SKM-1 treated with dmso at 0.1 percent for 144 hours (cell line): ENCODE data around the gene HTR4.

ENCODE experiments used
- DNase-seq: peaks from one replicate; lab custom pipeline; 2025; ENCODE audit not compliant: unreplicated experiment; lab: John Stamatoyannopoulos, UW

Gene HTR4

DNA sequence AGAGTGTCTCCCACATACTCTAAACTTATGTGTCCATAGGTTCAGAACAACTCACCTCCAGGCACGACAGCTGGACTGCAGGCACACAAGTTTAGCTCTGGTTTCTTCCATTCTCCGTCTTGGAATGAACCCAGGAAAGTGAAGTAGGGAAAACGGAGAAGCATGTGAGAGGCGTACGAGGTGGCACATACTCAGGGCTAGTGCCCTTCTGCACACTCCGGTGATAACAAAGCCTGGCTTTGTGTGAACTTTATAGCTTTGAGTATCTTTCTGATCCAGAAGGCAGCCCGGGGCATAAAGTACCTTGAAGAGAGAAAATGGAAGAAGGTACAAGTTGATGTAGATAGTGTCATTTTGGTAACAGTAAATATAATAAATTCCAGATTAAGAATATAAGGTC is 11.1 kb upstream of the HTR4 start:
- no peak for DNase-seq

DNA sequence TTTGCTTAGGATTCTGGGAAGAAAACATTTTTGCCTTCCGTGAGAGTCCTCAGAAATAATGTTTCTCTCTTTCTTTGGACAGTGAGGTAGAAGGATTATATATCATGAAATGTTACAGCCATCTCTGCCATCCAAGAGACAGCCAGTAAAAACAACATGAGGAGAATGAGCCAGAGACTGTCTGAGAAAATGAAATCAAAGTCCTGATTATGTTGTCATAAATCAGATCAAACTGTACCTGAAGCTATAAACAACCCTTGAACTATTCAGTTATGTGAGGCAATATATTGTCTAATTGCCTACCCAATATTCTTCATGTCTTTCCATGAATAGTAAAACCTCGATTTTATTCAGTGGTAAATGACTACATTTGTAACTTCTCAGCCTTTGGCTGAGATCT is 9.2 kb upstream of the HTR4 start:
- no peak for DNase-seq

DNA sequence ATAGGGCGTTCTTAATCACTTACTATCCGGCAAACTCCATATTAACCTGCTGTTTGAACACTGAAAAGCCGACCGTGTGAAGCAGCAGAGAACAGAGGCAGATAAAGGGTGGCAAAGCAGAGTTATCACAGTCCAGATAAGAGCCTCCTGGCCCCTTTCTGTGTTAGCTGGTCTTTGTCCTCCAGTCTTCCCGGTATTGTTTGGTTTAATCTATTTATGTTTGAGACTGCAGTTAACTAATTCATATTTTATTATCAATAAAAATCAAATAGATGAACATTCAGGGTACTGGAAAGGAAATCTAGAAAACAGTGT is 6.0 kb upstream of the HTR4 start:
- no peak for DNase-seq

DNA sequence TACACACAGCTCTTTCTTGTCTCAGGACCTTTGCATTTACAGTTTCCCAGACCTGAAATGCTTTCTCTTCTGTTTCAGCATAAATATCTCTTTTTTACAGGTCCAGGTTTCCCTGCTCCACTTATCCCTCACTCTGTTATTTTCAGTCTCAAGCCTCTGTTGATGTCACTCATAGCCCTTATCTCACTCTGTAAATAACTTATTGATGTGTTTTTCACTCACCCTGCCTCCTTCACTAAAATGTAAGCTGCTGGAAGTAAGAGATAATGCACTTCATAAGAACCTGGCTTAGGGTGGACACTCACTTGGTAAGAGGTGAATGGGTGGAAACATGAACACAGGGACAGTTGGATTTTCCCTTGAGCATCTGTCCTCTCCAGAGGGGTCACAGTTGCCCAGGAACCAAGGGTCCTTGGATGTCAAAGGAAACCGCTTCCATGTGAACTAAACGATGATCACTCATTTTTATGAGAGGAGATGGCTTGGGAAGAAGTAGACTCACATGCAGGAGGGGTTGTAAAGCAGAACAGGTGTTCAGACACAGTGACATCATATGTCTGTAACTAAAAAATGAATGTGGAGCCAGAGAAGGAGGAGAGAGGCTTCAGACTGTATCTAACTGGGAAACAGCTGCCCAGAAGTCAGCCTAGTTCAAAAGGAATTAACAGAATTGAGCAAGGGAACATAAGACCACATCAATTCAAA is 5.5 kb upstream of the HTR4 start:
- no peak for DNase-seq

DNA sequence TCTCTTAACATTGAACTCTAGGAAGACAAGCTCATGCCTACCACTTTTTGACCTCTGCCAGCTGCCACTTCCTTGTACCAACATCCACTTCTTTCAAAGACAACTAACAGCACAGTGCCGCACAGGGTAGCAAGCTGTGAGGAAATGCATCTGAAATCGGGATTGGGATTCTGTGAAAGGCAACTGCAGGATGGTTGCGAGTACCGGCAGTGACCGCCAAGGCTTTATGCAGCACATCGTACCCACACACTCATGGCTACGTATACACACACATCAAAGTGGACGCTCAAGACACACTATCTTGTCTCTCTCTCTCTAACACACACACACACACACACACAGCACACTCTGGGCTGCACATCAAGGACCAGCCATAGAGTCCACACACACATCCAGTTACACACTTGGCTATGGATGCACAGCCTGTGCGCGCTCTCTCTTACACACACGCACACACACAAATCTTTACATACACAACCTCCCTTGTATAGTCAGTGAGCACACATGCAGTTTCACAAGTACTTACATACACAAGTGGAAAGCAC is 964 bp downstream of the HTR4 start:
- DNase-seq: no peak

DNA sequence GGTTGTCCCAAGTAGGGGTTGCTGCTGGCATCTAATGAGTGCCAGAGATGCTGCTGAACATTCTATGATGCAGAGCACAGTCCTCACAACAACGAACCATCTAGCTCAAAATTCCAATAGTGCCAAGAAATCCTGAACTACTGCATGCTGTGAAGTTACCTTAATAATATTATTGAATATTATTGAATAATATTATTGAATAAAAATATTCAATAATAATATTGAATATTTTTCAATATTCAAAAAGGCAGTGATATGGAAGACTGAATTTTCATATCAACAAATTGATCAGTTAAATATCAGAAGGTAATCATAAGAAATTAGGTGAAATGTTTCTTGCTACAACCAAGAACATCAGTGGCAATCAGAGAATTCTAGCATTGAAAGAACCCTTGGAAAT is 2.8 kb downstream of the HTR4 start:
- DNase-seq: no peak

DNA sequence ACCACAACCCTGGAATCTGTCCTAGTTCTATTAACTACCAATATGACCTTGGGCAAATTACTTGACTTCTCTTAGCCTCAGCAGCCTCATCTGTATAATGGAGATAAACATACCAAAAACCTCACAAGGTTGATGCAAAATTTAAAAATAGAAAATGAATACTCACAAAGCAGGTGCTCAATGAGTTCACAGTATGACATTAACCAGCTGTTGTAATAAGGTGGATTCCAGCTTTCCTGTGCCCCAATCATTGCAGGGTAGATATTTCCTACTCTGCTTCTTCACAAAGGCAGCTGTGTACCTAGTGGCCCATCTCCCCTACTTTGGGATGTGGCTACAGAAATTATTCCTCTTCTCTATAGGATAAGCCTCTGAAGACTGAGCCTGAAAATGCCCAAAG is 8.8 kb downstream of the HTR4 start:
- DNase-seq: no peak

DNA sequence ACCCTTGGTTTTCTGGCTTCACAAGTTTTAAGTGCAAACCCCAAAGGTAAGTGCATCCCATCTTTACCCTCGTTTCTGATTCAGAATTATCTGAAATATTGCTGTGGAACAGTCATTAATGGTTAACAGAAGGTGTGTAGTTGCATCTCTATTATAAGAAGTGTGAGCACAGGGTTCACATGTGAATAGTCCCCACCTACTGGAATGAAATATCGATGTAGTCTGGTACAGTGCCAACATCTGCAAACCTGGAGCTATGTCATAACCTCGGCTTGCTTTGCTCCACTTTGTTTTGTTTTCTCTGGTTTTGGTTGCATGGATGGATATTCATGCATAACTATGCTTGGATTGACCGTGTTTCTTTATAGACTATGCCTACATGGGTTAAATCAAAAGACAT is 12.6 kb downstream of the HTR4 start:
- no peak for DNase-seq

DNA sequence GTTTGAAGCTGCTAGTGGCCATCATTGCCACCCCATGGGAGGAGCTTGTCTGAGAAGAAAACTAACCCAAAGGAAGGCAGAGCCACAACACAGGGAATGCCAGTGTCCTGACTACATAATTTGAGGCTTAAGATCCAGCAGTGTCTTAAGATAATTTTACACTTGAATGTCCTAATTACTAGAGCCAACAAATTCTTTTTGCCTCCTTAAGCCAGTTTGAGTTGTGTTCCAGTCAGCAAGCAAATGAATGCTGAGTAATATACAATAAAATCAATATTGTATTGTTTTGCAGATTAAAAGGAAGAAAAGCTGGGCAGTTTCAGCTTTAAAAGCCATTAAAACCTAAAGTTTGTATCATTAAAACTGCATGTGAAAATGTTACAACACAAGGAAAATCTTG is 13.9 kb downstream of the HTR4 start:
- DNase-seq: no peak

DNA sequence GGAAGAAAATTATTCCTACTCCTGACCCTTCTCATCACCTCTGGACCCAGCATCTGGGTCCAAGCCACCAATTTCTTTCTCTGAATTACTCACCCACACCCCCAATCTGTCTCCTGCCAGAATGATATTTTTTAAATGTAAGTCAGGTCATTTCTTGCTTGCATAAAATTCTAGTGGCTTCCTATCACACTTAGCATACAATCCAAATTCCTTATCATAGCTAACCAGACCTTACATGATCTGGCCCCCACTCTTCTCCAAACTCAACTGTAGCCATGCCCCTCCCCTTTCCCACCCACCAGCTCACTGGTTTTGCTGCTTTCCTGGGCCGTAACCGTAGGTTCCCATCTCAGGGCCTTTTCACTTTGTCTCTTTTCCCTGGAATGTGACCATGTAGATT is 15.2 kb downstream of the HTR4 start:
- DNase-seq: no peak

DNA sequence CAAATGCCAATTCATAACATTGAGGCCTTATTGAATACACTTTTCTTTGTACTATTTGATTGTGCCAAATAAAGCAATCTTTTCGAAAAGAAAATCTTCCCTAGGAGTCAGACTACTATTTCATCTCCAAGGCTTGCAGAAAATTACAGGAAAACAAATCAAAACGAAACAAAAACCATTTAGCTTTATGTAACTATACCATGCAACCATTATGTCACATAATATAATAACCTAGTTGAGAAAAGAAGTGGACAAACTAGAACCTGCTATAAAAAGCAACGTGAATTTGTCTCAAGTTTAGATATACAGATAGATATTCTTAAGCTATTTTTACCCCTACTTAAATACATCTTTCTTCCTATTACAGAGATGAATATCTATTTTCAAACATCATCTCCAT is 18.0 kb downstream of the HTR4 start:
- no peak for DNase-seq

DNA sequence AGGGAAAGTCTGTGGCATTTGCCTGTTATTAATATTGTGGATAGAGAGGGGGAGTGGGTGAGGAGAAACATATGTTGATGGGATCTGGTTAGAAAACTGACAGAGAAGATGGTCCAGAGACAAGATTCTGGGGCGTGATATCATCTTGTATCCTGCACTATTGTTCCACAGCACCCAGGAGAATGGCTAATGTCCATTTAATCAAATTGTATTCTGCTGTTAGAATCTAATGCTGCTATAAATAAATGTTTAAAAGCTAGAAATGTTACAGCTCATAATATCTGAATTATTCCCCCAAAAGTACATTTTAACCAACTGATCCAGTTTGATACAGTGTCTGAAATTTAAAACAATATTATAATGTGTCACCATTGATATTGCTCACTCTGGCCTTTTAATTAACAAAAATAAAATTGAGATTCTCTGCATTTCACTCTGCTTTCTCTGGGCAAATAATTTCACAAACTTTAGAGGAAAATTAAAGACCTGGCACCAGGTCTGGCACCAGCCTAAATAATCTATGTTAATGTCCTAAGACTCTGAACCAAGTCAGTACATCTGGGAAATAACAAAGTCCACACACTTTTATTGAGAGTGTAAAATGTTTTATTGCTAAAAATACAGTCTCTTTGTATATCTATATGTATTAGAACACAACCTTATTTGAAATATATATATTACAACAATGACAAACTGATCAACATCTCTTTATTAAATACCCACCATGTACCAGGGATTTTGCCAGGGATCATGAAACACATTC is 18.8 kb downstream of the HTR4 start:
- DNase-seq: no peak

DNA sequence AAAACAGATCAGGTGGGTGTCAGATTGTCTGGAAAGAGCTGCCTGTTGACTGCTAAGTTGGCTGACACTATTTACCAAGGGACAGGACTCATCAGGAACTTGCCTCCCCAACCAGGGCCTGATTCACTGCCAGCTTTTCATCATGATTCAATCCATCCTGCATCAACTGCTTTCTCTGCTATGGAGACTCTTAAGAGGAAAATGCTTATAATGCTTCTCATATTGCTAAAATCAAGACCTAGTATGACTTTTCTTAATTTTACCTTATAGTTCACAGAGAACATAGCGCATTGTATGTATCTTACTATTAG is 21.3 kb downstream of the HTR4 start:
- no peak for DNase-seq

DNA sequence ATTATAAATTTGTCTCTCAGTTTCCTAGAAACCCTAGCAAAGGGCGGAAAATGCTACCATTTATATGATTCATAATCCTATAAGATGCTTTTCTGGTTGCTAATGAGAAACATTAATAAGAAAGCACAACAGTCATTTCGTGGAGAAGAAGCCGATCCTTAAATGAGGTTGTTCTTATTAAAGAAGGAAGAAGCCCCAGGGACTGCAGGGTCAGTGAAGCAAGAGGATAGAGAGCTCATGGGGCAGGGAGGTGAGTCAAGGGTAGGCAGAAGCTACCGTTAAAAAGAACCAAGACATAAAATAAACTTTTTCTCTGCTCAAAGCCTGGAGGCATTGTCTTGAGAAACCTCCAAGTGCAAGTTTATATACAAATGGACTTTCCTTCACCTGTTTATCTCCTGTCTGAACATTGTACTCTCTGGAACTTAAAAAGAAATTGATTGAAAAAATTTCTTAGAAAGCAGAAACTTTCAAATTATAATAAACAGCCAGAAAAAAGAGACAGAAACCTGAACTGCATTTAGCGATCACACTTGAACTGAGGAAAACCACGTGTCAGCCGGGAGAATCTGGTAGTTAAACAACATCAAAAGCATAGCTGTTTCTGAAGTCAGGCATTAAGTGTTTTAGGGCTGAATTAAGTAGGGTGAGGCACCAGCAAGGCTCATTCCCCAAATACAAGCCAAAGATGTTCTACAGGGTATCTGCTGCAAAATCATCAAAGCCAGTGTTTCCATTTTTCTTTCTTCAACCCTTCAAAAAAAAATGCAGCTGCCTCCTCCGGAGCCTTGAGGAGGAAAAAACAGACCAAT is 21.9 kb downstream of the HTR4 start:
- no peak for DNase-seq

DNA sequence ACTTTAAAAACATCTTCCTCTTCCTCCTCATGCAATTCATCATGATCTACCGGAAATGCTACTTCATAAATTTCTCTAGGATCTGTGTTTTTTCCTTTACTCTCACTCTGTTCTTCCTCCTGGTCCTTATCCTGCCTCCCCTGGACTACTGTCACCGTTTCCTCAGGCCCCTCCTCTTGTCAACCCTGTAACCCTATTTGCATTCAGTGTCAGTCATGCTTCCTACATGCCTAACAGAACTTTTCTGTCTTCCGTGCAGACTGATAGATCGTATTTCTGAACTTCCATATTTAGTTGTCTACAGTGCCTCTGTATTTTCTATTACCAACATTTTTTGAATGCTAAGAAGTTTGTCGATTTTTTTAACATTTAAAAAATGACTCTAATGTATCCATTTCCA is 27.3 kb downstream of the HTR4 start:
- no peak for DNase-seq

DNA sequence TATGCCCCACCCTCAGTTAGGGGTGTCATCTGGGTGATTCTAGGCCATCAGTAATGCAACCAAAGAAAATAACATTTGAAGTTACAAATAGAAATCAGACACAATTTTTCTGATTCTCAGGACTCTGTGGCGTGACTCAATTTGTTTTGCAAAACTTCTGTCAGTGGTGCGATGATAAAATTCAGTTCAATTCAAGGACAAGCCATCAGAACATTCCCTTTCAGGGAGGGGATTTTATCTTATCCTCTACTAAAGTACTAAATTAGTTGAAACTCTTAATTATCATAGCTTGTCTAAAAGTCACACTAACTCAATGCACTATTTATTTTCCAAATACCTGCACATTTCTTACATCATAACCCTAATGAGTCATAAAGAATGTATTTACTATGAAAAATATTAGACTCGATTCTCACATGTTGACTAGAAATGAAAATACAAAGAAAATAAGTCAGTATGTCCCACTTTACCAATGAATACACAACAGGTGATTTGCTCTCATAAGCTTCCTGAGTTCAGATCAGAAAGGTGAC is 28.2 kb downstream of the HTR4 start:
- no peak for DNase-seq

DNA sequence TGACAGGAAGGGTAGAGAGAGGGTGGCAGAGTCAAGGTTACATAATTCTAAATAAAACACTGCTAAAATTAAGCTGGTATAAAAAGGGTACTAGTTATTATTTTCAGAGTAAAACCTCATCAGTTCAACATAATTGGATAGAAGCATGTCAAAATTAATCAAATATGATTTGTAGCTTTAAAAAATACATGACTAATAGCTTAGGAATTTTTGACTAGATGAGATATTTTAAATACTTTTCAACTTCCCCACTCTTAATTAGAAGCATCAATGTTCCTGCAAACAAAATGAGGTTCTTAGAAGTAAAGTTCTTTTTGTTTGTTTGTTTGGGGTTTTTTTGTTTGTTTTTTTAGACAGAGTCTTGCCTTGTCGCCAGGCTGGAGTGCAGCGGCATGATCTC is 29.1 kb downstream of the HTR4 start:
- DNase-seq: no peak

DNA sequence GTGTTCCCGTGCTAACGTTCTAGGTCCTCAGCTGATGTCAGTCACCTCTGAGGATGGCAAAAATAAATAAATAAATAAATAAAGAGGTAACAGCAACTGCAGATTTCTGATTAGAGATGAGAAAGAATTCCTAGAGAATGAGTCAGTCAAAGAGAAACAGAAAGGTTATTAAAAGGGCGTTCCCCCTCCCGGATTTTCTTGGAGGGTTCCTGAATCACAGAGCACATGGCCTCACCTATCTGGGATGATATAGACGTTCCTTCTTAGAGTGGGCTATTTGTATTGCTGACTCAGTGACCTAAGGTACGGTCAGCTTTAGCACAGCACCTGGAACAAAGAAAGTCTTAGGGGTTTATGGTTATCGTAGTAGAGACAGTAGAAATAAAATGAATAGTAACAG is 30.6 kb downstream of the HTR4 start:
- no peak for DNase-seq

DNA sequence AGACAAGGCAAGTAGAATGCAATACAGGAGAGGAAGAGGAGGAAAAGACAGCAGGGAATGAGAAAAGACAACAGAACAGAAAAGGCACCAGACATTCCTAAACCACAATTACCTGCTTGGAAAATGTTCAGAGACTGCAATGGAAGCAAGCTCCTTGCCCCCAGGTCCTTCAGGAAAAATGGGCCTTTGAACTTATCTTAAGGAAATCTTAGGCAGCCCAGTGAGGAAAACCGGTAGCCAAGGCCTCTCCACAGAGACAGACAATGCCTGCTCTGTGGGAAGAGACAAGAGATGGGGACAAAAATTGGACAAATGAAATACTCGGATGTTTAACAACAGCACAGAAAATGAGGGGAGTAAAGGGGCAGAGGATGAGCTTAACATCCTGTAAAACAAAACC is 31.2 kb downstream of the HTR4 start:
- no peak for DNase-seq

DNA sequence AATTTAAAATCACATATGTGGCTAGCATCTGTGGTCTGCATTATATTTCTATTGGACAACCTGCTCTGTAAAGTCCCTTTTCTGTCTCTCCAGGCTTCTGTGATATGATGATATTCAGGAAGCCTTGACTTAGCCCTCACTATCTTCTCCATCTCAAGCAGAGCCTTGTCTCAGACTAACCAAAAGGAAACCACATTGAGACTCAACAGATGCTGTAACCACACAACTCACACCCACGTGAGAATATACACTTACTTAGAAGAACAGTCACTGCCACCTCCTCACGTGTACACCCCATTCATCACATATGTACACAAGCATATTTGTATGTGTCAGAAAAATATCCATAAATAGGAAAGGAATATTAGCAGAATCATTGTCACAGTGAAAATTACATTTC is 33.6 kb downstream of the HTR4 start:
- no peak for DNase-seq

DNA sequence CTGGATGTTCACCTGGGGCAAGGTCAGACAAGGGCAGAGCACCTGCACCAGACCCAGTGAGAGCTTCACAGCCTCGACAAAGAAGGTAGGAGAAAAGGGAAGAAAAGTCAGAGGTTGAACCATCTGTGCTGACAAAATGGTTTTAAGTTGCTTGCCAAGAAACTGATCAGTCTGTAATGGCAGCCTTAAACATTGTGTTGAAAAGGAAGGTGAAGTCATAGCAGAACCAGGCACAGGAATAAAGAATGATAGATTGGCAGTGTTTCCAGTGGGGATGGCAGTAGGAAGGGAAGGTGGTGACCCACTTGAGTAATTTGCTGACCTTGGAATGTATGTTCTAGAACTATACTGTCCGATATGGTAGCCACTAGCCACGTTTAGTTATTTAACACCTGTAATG is 34.2 kb downstream of the HTR4 start:
- DNase-seq: no peak

DNA sequence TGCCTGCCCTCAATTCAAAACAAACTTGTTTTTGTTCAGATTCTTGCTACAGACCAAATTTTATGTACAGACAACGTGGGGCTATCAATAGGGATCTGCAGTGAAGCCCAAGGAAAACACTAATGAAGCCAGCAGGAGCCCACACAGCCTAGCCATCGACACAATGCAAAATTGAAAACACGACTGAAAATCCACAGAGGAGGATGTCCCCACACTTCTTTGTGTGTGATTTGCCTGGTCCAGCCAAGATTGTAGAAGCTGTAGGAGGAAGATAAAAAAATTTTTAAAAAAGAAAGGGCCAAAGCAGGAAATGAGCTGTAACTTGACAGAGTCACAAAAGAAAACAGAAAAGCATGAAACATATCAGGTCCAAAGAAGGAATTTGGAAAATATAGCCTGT is 34.8 kb downstream of the HTR4 start:
- DNase-seq: no peak
